HG03108 (cell line): ENCODE results near the gene WWC2.

ENCODE experiments used
- ATAC-seq: cut with Tn5 transposase; IDR thresholded peaks from one replicate; pipeline ENCODE4 v1.9.1; 2021; ENCODE audit warnings: moderate library complexity; ENCODE audit not compliant: unreplicated experiment

WWC2 gene

GRCh38 chr4:183348136-183348535, 249.1 kb downstream of the WWC2 start:
- no peak for ATAC-seq

DNA sequence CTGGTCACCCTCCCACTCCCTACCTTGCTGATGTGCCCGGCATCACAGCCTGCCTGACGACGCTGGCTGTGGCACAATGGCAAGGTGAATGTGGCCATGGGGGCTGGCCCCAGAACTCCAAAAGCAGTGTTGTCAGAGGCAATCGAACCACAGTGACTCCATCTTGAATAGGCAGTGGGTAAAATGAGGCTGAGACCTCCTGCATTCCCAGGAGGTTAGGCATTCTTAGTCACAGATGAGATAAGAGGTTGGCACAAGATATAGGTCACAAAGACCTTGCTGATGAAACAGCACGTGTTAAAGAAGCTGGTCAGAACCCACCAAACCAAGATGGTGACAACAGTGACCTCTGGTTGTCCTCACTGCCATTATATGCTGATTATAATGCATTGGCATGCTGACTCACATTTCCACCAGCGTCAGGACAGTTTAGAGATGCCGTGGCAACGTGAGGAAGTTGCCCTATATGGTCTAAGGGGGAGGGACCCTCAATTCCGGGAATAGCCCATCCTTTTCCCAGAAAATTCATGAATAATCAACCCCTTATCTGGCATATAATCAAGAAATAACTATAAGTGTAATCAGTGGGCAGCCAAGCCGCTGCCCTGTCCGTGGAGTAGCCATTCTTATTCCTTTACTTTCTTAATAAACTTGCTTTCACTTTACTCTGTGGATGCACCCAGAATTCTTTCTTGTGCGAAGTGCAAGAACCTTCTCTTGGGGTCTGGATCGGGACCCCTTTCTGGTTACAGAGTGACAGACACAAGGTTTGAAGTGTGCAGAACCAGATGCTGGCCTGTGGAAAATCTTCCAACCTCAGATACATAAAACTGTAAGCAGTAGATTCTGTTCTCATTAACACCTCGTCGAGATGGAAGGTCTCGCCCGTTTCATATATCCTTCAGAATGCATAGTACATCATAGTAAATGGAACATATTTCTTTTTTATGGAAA, 249.9 kb downstream of the WWC2 start:
- ATAC-seq: no peak

- ATAC-seq: no peak
Observed at GRCh38 chr4:183349673-183350072, 250.6 kb downstream of the WWC2 start.

DNA sequence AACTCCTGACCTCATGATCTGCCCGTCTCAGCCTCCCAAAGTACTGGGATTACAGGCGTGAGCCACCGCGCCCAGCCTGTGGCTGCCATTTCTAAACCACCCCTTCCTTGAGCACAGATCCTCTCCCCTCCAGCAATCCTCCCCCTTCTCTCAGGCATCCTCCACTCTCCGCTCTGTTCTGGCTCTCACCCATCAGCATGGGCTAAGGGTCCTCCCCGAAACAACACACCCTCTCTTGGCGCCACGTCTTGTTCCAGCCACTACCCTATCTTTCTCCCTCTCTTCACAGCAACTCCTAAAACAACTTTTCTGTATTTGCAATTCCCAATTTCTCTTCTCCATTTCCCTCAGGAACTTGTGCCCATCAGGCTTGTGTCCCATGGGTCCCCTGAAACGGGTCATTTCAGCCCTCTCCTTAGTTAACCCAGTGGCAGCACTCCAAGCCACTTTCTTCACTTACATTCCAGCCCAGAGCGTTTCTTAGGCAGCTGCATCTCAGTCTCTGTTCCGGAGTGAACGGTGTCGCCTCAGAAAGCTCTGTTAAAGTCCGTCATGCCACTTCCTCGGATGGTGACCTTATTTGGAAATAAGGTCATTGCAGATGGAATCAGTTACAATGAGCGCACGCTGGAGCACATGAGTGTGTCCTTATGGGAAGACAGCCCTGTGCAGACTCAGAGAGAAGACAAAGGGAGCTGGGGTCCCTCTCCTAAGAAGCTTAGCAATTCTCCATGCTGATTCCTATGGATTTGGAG, 251.4 kb downstream of the WWC2 start:
- ATAC-seq: no peak

DNA sequence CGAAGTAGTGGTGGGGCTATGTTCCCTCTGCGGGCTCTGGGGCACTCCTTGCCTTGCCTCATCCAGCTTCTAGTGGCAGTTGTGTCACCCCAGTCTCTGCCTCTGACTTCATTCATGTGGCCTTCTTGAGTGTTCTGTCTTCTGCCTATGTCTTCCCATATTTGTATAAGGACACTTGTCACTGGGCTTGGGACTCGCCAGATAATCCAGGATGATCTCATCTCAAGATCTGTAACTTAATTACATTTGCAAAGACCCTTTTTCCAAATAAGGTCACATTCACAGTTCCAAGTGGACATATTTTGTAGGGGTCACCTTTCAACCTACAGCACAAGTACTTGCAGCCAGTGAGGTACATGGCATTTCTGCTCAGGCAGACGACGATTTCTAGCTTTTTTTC, 253.5 kb downstream of the WWC2 start:
- ATAC-seq: no peak

GRCh38 chr4:183353557-183353956, 254.5 kb downstream of the WWC2 start:
- no peak for ATAC-seq

DNA sequence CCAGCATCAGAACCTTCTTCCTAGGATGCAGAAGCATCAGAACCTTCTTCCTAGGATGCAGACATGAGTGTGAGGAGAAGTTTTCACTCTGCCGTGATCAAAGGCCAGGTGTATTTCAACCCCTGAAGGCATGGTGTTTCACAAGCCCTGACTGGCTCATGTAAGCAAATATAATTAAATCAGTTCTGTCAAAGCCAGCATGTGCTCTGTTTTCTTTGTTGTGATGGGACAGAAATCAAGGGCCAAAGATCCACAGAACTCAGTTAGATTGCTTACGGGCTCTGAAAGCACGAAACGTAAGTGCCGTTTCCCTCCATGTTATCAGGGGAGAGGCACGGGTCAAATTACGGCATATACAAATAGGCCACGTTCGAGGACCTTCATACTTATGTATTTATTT, 255.2 kb downstream of the WWC2 start:
- ATAC-seq: no peak

- no peak for ATAC-seq
Observed at GRCh38 chr4:183355405-183355804, 256.3 kb downstream of the WWC2 start.

DNA sequence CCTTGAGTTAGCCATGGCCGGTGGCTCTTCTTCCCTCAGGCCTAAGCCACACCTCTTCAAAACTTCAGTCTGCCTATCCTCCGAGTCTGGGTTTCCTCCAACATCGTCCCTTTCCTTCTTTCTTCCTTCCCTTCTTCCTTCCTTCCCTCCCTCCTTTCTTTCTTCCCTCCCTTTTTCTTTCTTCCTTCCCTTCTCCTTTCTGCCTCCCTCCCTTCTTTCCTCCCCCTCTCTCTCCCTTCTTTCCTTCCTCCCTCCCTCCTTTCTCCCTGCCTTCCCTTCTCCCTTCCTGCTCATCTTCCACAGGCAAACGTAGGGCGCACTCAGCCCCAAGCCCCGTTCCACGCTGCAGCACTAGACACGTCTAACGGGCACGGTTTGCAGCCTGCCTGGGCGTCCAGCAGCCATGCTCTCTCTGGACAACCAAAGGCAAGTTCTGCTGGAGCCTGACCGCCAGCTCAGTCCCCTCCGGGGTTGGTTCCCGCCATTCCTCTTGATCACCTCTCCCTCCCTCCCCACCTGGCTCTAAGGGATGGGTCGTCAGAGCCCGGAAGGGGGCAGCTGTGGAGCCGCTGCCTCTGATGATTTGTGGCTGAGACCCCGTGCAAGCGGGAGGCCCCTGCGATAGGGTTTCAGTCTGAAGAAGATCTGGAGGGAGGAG, 257.2 kb downstream of the WWC2 start:
- no peak for ATAC-seq

DNA sequence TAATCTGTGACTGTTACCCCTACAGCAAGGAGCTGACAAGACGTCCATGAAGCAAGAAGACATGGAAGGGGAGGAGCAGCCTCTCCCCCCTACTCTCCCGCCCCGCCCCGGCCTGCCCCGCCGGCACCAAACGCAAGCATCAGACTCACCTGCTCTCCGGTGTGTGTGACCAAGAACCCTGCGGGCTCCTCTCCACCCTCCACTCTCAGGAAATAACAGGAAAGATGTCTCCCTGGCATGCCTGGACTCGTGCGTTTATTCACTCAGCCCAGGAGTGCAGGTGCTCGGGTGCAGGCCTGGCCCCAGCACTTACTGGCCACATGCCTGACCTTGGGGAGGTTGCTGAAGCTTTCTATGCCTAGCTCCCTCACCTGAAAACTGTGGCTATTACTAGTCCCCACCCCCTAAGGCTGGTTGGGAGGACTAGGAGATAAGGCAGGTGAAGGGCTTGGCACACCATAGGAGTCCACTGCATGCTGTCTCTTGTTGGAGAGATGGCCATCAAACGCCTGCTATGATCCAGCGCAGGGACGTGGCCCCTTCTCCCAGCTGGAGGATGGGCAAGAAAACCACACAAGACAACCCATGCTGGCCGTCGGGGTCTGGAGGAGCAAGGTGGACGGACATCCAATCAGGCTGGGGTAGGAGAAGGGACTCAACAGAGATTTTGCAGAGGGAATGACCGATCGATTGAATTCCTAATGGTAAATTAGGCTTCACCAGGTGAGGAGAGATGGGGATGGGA, 258.0 kb downstream of the WWC2 start:
- no peak for ATAC-seq

GRCh38 chr4:183358215-183358755, 259.2 kb downstream of the WWC2 start:
- ATAC-seq: no peak

- no peak for ATAC-seq
Observed at GRCh38 chr4:183360161-183360919, 261.3 kb downstream of the WWC2 start.

GRCh38 chr4:183362036-183362435, 263.0 kb downstream of the WWC2 start:
- no peak for ATAC-seq

DNA sequence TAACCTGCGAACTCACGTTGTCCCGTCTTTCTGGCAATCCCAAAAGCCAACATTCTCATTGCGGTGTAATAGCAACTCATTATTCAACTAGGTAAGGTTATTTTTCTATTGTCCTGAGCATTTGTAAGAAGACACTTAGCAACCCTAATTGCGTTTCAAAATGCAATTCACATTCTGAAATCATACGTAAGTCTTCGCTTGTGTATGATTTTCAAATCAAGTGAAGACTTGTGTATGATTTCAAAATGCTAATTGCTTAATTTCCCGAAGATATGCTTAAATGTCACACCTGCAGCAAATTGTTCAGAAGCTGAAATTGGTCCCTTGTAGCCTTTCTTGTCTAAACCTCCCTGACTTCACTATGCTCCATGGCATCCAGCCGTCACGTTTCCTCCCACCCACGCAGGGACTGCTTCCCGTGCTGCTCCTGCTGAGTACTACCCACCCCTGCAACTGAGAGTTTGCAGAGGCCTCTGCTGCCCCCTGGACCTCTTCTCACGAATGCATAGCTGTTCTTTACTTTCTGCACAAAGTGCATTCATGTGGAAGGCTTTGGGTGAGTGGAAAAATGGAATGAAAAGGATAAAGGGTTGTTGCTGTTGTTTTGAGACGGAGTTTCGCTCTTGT, 264.0 kb downstream of the WWC2 start:
- no peak for ATAC-seq

DNA sequence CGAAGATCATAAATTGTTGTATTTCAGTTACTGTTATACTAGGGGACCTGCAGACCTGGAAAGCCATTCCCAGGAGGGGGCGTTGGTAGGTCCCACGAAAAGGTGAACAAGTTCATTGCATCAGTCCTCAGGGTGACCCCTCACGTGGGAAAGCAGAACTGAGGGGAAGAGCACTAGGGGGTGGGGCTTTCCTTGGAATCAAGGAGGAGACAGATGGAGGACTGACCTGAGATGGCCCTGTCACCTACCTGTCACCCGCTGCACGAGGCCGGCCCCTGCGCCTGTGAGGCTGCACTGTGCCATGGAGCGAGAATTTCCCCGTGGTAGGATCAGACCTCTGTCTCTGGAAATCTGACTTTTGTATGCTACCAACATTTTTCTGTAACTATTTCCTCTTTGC, 265.0 kb downstream of the WWC2 start:
- no peak for ATAC-seq

GRCh38 chr4:183366206-183366835, 267.3 kb downstream of the WWC2 start:
- no peak for ATAC-seq

- no peak for ATAC-seq
Observed at GRCh38 chr4:183369073-183369472, 270.0 kb downstream of the WWC2 start.
